Thyroid gland (tissue), 4 donors: ENCODE data around the gene CRTC3. TPM values are rescaled to one million over a fixed set of nuclear protein-coding genes. Genes with fewer than 3 reads are reported as not detected.

Experiments
- DNase-seq, 2 donors: peaks; one replicate each; pipeline ENCODE4 v3.0.0-alpha.2; 2019
- H3K27ac ChIP-seq, 3 donors: fragments of 200-600 bp; sonication (generic); 1 replicate in 2 of 3; 2 replicates in 1 of 3; pipeline ENCODE4 v1.5.1; 2016 to 2019; ENCODE audit warnings: mild to moderate bottlenecking in 1 of 3, moderate library complexity in 1 of 3
- H3K27me3 ChIP-seq: fragments of 200-600 bp; sonication (generic); one replicate; pipeline ENCODE4 v1.5.1; 2019
- H3K36me3 ChIP-seq, 2 donors: fragments of 200-600 bp; sonication (generic); one replicate each; pipeline ENCODE4 v1.5.1; 2016 to 2019
- H3K4me1 ChIP-seq, 2 donors: fragments of 200-600 bp; sonication (generic); one replicate each; pipeline ENCODE4 v1.5.1; 2017 to 2019
- H3K4me3 ChIP-seq, 3 donors: fragments of 200-600 bp; sonication (generic); replicated peaks in 1 of 3; 1 replicate in 2 of 3; 2 replicates in 1 of 3; pipeline ENCODE4 v1.5.1; 2016; ENCODE audit warnings: mild to moderate bottlenecking in 1 of 3
- H3K9me3 ChIP-seq: fragments of 200-600 bp; sonication (generic); one replicate; pipeline ENCODE4 v1.5.1; 2017
- POLR2A ChIP-seq, 2 donors: fragments of 450-650 bp; IDR thresholded peaks; one replicate each; pipeline ENCODE4 v1.6.1; 2017; ENCODE audit warnings: antibody characterized with exemption in 2 of 2, mild to moderate bottlenecking in 2 of 2, moderate library complexity in 1 of 2
- WGBS, 2 donors: methylation state at CpG; one replicate each; pipeline ENCODE4 v1.1.5; 2017; 5-methylcytosine and 5-hydroxymethylcytosine counted together
- intact Hi-C: fragments of 100-400 bp; cut with DNase I; formaldehyde crosslinking; loops from one replicate; pipeline ENCODE4 v1.15.1; 2023
- total RNA-seq, 4 donors: library from RNA; depleted of rRNA; stranded (reverse); fragments of >200 nt; gene quantifications; one replicate each; pipeline ENCODE4 v1.2.3, GENCODE V29; 2016
- TF ChIP-seq, protein P1 (sequence below), 6 experiments: fragments of 200-600 bp in 3 of 6; fragments of 450-650 bp in 3 of 6; sonication (generic) in 3 of 6; IDR thresholded peaks; one replicate each; pipeline ENCODE4 v1.5.1; 2016 to 2019; ENCODE audit warnings: antibody characterized with exemption in 6 of 6, mild to moderate bottlenecking in 2 of 6, inconsistent platforms in 1 of 6, moderate library complexity in 1 of 6

Gene CRTC3, protein sequence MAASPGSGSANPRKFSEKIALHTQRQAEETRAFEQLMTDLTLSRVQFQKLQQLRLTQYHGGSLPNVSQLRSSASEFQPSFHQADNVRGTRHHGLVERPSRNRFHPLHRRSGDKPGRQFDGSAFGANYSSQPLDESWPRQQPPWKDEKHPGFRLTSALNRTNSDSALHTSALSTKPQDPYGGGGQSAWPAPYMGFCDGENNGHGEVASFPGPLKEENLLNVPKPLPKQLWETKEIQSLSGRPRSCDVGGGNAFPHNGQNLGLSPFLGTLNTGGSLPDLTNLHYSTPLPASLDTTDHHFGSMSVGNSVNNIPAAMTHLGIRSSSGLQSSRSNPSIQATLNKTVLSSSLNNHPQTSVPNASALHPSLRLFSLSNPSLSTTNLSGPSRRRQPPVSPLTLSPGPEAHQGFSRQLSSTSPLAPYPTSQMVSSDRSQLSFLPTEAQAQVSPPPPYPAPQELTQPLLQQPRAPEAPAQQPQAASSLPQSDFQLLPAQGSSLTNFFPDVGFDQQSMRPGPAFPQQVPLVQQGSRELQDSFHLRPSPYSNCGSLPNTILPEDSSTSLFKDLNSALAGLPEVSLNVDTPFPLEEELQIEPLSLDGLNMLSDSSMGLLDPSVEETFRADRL
- 10 to 100 TPM; 49.4 to 76.0 (median 62.6) TPM for total RNA-seq

DNA sequence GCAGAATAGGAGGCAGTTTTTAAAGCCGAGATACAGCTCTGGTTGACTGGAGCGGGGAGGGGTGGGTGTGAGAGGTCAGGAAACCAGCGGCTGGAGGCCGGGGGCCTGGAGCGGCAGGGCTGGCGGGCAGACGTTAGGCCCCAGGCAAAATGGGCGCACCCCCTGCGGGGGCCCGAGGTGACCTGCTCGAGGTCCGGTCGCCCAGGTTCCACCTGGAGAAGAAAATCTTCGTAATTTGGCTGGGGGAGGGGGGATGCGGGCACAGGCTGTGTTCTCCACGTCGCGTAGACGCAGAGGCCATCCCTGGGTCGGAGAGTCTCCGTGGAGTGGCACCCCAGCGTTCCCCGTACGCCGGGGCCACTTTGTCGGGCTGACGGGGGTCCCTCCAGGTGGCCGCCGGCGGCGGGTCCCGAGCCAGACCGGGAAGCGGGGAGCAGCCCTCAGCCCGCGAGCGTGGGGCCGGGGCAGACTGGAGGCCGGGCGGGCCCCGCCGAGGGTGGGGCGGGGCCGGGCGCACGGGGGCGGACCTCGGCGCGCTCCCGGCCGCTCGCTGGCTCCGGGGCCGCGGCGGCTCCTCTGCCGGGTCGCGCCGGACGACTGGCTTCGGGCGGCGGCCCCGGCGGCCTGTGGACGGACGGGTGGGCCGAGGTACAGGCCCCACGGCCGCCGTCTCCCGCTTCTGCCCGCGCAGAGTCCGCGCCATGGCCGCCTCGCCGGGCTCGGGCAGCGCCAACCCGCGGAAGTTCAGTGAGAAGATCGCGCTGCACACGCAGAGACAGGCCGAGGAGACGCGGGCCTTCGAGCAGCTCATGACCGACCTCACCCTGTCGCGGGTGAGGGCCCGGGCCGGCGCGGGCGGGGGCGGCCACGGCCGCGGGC, at the start of gene CRTC3:
Gene CRTC3, plus strand, starts transcription at position 553 of the 879 bp plus-strand sequence. Its CDS starts 149 bp downstream, at position 702.
- H3K9me3 ChIP-seq = no peaks in the 10 kb centered on the region
- H3K4me3 ChIP-seq = peak within 1 kb of the TSS; percentile 9 to 85 (median 50)
- H3K36me3 ChIP-seq = no peaks in the 10 kb centered on the region
- no peaks in the 10 kb centered on the region for H3K27me3 ChIP-seq
- DNase-seq = peak; percentile 57 to 61
- intact Hi-C loops = loop anchor here (10.0 kb wide), 1 partner anchor 85 kb away; no protein-coding TSS in a partner anchor
- H3K27ac ChIP-seq = peak within 1 kb of the TSS; percentile 70 to 96 (median 93)
- TF ChIP-seq, protein P1, sequence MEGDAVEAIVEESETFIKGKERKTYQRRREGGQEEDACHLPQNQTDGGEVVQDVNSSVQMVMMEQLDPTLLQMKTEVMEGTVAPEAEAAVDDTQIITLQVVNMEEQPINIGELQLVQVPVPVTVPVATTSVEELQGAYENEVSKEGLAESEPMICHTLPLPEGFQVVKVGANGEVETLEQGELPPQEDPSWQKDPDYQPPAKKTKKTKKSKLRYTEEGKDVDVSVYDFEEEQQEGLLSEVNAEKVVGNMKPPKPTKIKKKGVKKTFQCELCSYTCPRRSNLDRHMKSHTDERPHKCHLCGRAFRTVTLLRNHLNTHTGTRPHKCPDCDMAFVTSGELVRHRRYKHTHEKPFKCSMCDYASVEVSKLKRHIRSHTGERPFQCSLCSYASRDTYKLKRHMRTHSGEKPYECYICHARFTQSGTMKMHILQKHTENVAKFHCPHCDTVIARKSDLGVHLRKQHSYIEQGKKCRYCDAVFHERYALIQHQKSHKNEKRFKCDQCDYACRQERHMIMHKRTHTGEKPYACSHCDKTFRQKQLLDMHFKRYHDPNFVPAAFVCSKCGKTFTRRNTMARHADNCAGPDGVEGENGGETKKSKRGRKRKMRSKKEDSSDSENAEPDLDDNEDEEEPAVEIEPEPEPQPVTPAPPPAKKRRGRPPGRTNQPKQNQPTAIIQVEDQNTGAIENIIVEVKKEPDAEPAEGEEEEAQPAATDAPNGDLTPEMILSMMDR (IDR thresholded peaks at IDR 0.05) = no peak
- TF ChIP-seq POLR2A (IDR thresholded peaks at IDR 0.05) = peak; percentile 23 to 86
- 7 to 8% methylated on average over 13 to 17 of the region's 104 CpGs for WGBS, 2 donors
- peaks cover 17 to 24% of the 10 kb centered on the region in 2 donors for H3K4me1 ChIP-seq

GRCh38 chr15:90481023-90481422, 48.7 kb upstream of the CRTC3 start:
- Histone ChIP-seq H3K36me3 (peaks cover 39 to 48% of the 10 kb centered on the region in 2 donors), H3K27me3 (no peaks in the 10 kb centered on the region), H3K4me1 (peaks cover 13 to 21% of the 10 kb centered on the region in 2 donors), H3K9me3 (no peaks in the 10 kb centered on the region), H3K27ac (no peak overlapping the region), H3K4me3 (no peak overlapping the region)
- 84 to 86% methylated on average over 3 of the region's 3 CpGs for WGBS, 2 donors
- no peak for DNase-seq
- intact Hi-C loops = loop anchor here (5.0 kb wide), 1 partner anchor 159 kb away; no protein-coding TSS in a partner anchor
- TF ChIP-seq, protein P1 (IDR thresholded peaks at IDR 0.05) = no peak
- TF ChIP-seq POLR2A (IDR thresholded peaks at IDR 0.05) = no peak

DNA sequence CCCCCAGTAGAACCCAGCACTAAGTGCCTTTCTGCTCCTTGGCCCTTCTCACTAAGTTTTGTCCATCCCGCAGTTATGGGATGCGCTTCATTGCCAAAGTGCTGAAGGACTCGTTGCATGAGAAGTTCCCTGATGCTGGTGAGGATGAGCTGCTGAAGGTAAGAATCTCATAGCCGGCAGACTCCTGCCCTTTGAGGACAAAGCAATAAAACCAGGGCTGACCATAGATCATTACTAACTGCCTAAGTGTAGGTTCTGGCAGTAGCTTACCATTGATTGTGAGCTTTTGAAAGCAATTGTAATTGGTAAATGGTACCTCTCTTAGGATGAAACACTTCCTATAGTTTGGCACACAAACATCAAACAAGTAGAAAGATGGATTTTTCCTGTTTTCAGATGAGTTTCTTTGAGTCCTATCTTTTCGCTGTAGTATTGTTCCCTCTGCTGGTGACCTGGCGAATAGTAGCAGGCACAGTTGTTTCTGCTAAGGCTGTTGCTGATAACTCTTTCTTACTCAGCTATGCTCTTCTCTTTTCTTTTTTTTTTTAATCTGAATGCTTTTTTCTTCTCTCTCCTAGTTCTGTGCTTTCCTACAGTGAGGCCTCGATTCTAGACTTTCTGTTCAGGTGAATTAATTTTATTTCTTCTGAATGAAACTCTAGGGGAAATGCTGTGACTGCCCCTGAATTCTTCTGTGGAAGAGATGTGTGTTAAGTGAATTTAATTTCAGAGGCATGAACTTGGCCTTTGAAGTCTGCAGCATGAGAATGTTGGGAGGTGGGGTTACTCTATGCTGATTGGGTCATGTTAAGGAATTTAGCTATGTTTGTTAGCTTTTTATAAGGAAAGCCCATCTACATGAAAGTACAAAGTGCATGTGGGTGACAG, 47.4 kb upstream of the CRTC3 start:
- peak; percentile 39 to 59 for DNase-seq
- peaks cover 48 to 55% of the 10 kb centered on the region in 2 donors for H3K36me3 ChIP-seq
- WGBS, 2 donors = 56 to 62% methylated on average over 7 of the region's 7 CpGs

GRCh38 chr15:90483012-90483307, 46.8 kb upstream of the CRTC3 start:
- Histone ChIP-seq H3K4me3 (no peak overlapping the region), H3K4me1 (peaks cover 5 to 18% of the 10 kb centered on the region in 2 donors), H3K9me3 (no peaks in the 10 kb centered on the region), H3K27me3 (no peaks in the 10 kb centered on the region), H3K27ac (no peak overlapping the region), H3K36me3 (peaks cover 48 to 61% of the 10 kb centered on the region in 2 donors)
- WGBS, 2 donors = 44 to 54% methylated on average over 1 of the region's 1 CpG
- TF ChIP-seq, protein P1 (IDR thresholded peaks at IDR 0.05) = no peak
- intact Hi-C loops = loop anchor here (5.0 kb wide), 1 partner anchor 161 kb away; no protein-coding TSS in a partner anchor
- DNase-seq = no peak

More for the DNA sequence above, 47.4 kb upstream of the CRTC3 start:
- Histone ChIP-seq H3K4me3 (no peak overlapping the region), H3K4me1 (peaks cover 5 to 18% of the 10 kb centered on the region in 2 donors), H3K27me3 (no peaks in the 10 kb centered on the region), H3K27ac (peak overlapping the region in 1 of 3 donors; percentile 5), H3K9me3 (no peaks in the 10 kb centered on the region)
- intact Hi-C loops = loop anchor here (5.0 kb wide), 1 partner anchor 160 kb away; no protein-coding TSS in a partner anchor
- TF ChIP-seq, protein P1 (IDR thresholded peaks at IDR 0.05) = peak; percentile 31 to 96 (median 71)
- no peak for TF ChIP-seq POLR2A (IDR thresholded peaks at IDR 0.05)
